H1 (cell line): Measurements from ENCODE around the gene WDFY4. TPM values are rescaled to one million over a fixed set of nuclear protein-coding genes. Genes with fewer than 3 reads are reported as not detected.

Source experiments
- CTCF ChIA-PET: fragments of 300-600 bp; sonication (Branson Sonifier 250); formaldehyde crosslinking; loops from one replicate; lab custom pipeline; 2021; ENCODE audit not compliant: partially characterized antibody; lab: Charles Lee
- POLR2A ChIA-PET: fragments of 300-600 bp; sonication (Branson Sonifier 250); formaldehyde crosslinking; loops from one replicate; lab custom pipeline; 2021; ENCODE audit warnings: inconsistent platforms; ENCODE audit not compliant: partially characterized antibody; lab: Charles Lee
- DNase-seq, 2 experiments: peaks; one replicate each; pipeline versions ENCODE4 v3.0.0 to v3.0.0-alpha.2; 2010 to 2022; ENCODE audit warnings: low spot score in 2 of 2, low read depth in 1 of 2, mixed read lengths in 1 of 2
- FAIRE-seq: peaks from 2 replicates; lab custom pipeline; 2011; peaks lifted over from hg19 to GRCh38; lab: Jason Lieb, UNC
- H2AFZ ChIP-seq: 2 replicates; pipeline ENCODE4 v1.8.1; 2012; ENCODE audit warnings: low read length, inconsistent platforms
- H2AK5ac ChIP-seq: 2 replicates; pipeline ENCODE4 v1.6.1; 2013; ENCODE audit warnings: low read depth, low read length
- H2BK120ac ChIP-seq: replicated peaks from 2 replicates; pipeline ENCODE3; 2013; ENCODE audit warnings: low read depth, low read length, inconsistent platforms
- H2BK12ac ChIP-seq: 2 replicates; pipeline ENCODE4 v1.6.1; 2013; ENCODE audit warnings: low read depth, low read length
- H2BK15ac ChIP-seq: 2 replicates; pipeline ENCODE4 v1.6.1; 2013; ENCODE audit warnings: low read length
- H2BK20ac ChIP-seq: 2 replicates; pipeline ENCODE4 v1.6.1; 2013; ENCODE audit warnings: low read length
- H2BK5ac ChIP-seq: 2 replicates; pipeline ENCODE4 v1.6.1; 2013; ENCODE audit warnings: low read depth, low read length
- H3K14ac ChIP-seq: 2 replicates; pipeline ENCODE4 v1.6.1; 2013; ENCODE audit warnings: inconsistent platforms; ENCODE audit not compliant: insufficient read length
- H3K18ac ChIP-seq: 2 replicates; pipeline ENCODE4 v1.6.1; 2013; ENCODE audit warnings: low read length; ENCODE audit errors: extremely low read depth
- H3K23ac ChIP-seq: 2 replicates; pipeline ENCODE4 v1.6.1; 2013; ENCODE audit warnings: inconsistent platforms; ENCODE audit not compliant: insufficient read length
- H3K23me2 ChIP-seq: 2 replicates; pipeline ENCODE4 v1.6.1; 2013; ENCODE audit warnings: low read depth, low read length
- H3K27ac ChIP-seq: 2 replicates; pipeline ENCODE4 v1.6.1; 2011; ENCODE audit warnings: low read depth, low read length, inconsistent platforms
- H3K27me3 ChIP-seq, 4 experiments: replicated peaks in 1 of 4; 1 replicate in 1 of 4; 2 replicates in 3 of 4; pipeline versions ENCODE4 v1.6.1 to v1.8.1; 2011 to 2013; ENCODE audit warnings: low read length in 3 of 4, mild to moderate bottlenecking in 3 of 4, inconsistent platforms in 2 of 4, mixed read lengths in 2 of 4, moderate library complexity in 1 of 4; ENCODE audit not compliant: control insufficient read depth in 3 of 4, insufficient read depth in 3 of 4; ENCODE audit errors: extremely low read depth in 1 of 4
- H3K36me3 ChIP-seq, 4 experiments: 2 replicates each; pipeline versions ENCODE4 v1.6.1 to v1.8.1; 2011 to 2013; ENCODE audit warnings: mild to moderate bottlenecking in 4 of 4, low read length in 3 of 4, moderate library complexity in 2 of 4, control low read depth in 1 of 4, inconsistent platforms in 1 of 4; ENCODE audit not compliant: insufficient read depth in 4 of 4, control insufficient read depth in 2 of 4
- H3K4ac ChIP-seq: replicated peaks from 2 replicates; pipeline ENCODE3; 2013; ENCODE audit warnings: low read length, low read depth, mixed read lengths, inconsistent platforms; ENCODE audit not compliant: insufficient read length
- H3K4me1 ChIP-seq, 4 experiments: replicated peaks in 1 of 4; 1 replicate in 1 of 4; 2 replicates in 3 of 4; pipeline versions ENCODE4 v1.6.1 to v1.8.1; 2011 to 2013; ENCODE audit warnings: low read length in 3 of 4, inconsistent platforms in 2 of 4, mixed read lengths in 1 of 4; ENCODE audit not compliant: insufficient read depth in 4 of 4, control insufficient read depth in 3 of 4
- H3K4me2 ChIP-seq, 2 experiments: 2 replicates each; pipeline versions ENCODE4 v1.6.1 to v1.8.1; 2011 to 2013; ENCODE audit warnings: low read depth in 2 of 2, low read length in 2 of 2, control low read depth in 1 of 2, inconsistent platforms in 1 of 2, mild to moderate bottlenecking in 1 of 2; ENCODE audit not compliant: insufficient read depth in 1 of 2
- H3K4me3 ChIP-seq, 4 experiments: fragments of 200-600, 300-600 bp in 1 of 4; sonication (generic), shearing (Covaris generic), sonication (Bioruptor Twin) in 1 of 4; 2 replicates each; pipeline versions ENCODE4 v1.5.1 to v1.8.1; 2011 to 2016; ENCODE audit warnings: low read length in 4 of 4, low read depth in 3 of 4, control low read depth in 2 of 4, inconsistent platforms in 2 of 4, mild to moderate bottlenecking in 2 of 4, mixed read lengths in 1 of 4, moderate library complexity in 1 of 4; ENCODE audit not compliant: insufficient read depth in 2 of 4; ENCODE audit errors: extremely low read depth in 1 of 4
- H3K56ac ChIP-seq: replicated peaks from 2 replicates; pipeline ENCODE3; 2013; ENCODE audit warnings: low read depth, mild to moderate bottlenecking, mixed read lengths, low read length, inconsistent platforms; ENCODE audit not compliant: insufficient read length
- H3K79me1 ChIP-seq: 2 replicates; pipeline ENCODE4 v1.6.1; 2013; ENCODE audit warnings: low read depth, low read length, control low read depth
- H3K79me2 ChIP-seq, 2 experiments: 2 replicates each; pipeline versions ENCODE4 v1.6.1 to v1.8.1; 2012 to 2013; ENCODE audit warnings: low read length in 2 of 2, mild to moderate bottlenecking in 2 of 2, inconsistent platforms in 1 of 2; ENCODE audit not compliant: insufficient read depth in 2 of 2, control insufficient read depth in 1 of 2
- H3K9ac ChIP-seq, 4 experiments: replicated peaks in 1 of 4; 1 replicate in 1 of 4; 2 replicates in 3 of 4; pipeline versions ENCODE4 v1.6.1 to v1.8.1; 2011 to 2013; ENCODE audit warnings: low read depth in 3 of 4, low read length in 3 of 4, control low read depth in 2 of 4, mild to moderate bottlenecking in 2 of 4, moderate library complexity in 2 of 4, inconsistent platforms in 1 of 4; ENCODE audit errors: extremely low read depth in 1 of 4
- H3K9me3 ChIP-seq, 2 experiments: 2 replicates each; pipeline versions ENCODE4 v1.6.1 to v1.8.1; 2012 to 2013; ENCODE audit warnings: mild to moderate bottlenecking in 2 of 2, moderate library complexity in 2 of 2, control low read depth in 1 of 2, inconsistent platforms in 1 of 2, low read depth in 1 of 2, low read length in 1 of 2, mixed read lengths in 1 of 2; ENCODE audit not compliant: insufficient read depth in 2 of 2
- H4K20me1 ChIP-seq, 2 experiments: replicated peaks in 1 of 2; 2 replicates each; pipeline versions ENCODE3 to v1.8.1; 2011 to 2013; ENCODE audit warnings: inconsistent platforms in 2 of 2, low read length in 2 of 2, mild to moderate bottlenecking in 1 of 2; ENCODE audit not compliant: insufficient read depth in 2 of 2, control insufficient read depth in 1 of 2
- H4K5ac ChIP-seq: 2 replicates; pipeline ENCODE4 v1.6.1; 2013; ENCODE audit warnings: low read length, low read depth, mixed read lengths, inconsistent platforms; ENCODE audit not compliant: insufficient read length
- H4K8ac ChIP-seq: 2 replicates; pipeline ENCODE4 v1.8.0; 2013; ENCODE audit warnings: mild to moderate bottlenecking, moderate library complexity, low read length, inconsistent platforms; ENCODE audit not compliant: insufficient read depth; ENCODE audit errors: extremely low read depth
- H4K91ac ChIP-seq: replicated peaks from 2 replicates; pipeline ENCODE3; 2013; ENCODE audit warnings: low read length, mixed read lengths, inconsistent platforms; ENCODE audit not compliant: insufficient read length
- GABPA ChIP-seq: IDR thresholded peaks from 2 replicates; pipeline ENCODE4 v1.6.1; 2011; ENCODE audit warnings: mild to moderate bottlenecking, low read length, moderate library complexity, borderline replicate concordance; ENCODE audit not compliant: insufficient read depth
- GTF2F1 ChIP-seq: IDR thresholded peaks from 2 replicates; pipeline ENCODE4 v1.6.1; 2012; ENCODE audit warnings: low read depth, low read length, improper control_type of control experiment, borderline replicate concordance
- JUN ChIP-seq: IDR thresholded peaks from 2 replicates; pipeline ENCODE4 v1.6.1; 2011; ENCODE audit warnings: low read depth, mild to moderate bottlenecking, improper control_type of control experiment, low read length
- KDM1A ChIP-seq: fragments of 200-600, 300-600 bp; sonication (generic); IDR thresholded peaks from 2 replicates; pipeline ENCODE4 v1.7.1; 2016; ENCODE audit warnings: mild to moderate bottlenecking, low read length, borderline replicate concordance
- KDM5A ChIP-seq: fragments of 200-600 bp; IDR thresholded peaks from 2 replicates; pipeline ENCODE4 v1.7.1; 2012; ENCODE audit warnings: mild to moderate bottlenecking, low read length, inconsistent platforms, mixed read lengths
- RAD21 ChIP-seq, 2 experiments: IDR thresholded peaks in 1 of 2; conservative IDR thresholded peaks in 1 of 2; 2 replicates each; pipeline ENCODE4 v1.6.1; 2011; ENCODE audit warnings: low read depth in 2 of 2, low read length in 2 of 2, improper control_type of control experiment in 1 of 2, inconsistent platforms in 1 of 2, mild to moderate bottlenecking in 1 of 2, moderate library complexity in 1 of 2
- SAP30 ChIP-seq: fragments of 300-600 bp; sonication (generic); IDR thresholded peaks from 2 replicates; pipeline ENCODE4 v1.7.1; 2012; ENCODE audit warnings: low read length, moderate library complexity, mild to moderate bottlenecking, inconsistent platforms; ENCODE audit not compliant: insufficient read depth, insufficient replicate concordance
- WGBS, 2 experiments: shearing (Covaris generic) in 1 of 2; methylation state at CpG; one replicate each; pipeline versions ENCODE4 v1.1.6 to v1.1.7; 2013 to 2015; ENCODE audit warnings: low lambda C conversion rate in 2 of 2, mixed read lengths in 2 of 2, inconsistent platforms in 1 of 2, low coverage in 1 of 2, missing lambda C conversion rate in 1 of 2; ENCODE audit not compliant: insufficient replicate concordance in 2 of 2, insufficient coverage in 1 of 2, insufficient read length in 1 of 2; ENCODE audit errors: extremely low coverage in 1 of 2, missing lambda C conversion rate in 1 of 2; 5-methylcytosine and 5-hydroxymethylcytosine counted together
- polyA plus RNA-seq, 7 experiments: library from polyadenylated mRNA; depleted of rRNA in 3 of 7; stranded (reverse) in 5 of 7; unstranded in 2 of 7; fragments of >200 nt in 5 of 7; fragments of 200-250 nt in 2 of 7; gene quantifications; 1 replicate in 5 of 7; 2 replicates in 1 of 7; 4 replicates in 1 of 7; pipeline versions ENCODE4 v1.2.1 to v1.2.3, GENCODE V29; 2011 to 2013; ENCODE audit warnings: missing spikeins in 2 of 7, mixed read lengths in 2 of 7
- total RNA-seq: library from RNA; stranded (reverse); fragmentation: NEBNext Ultra II Directional; extraction: Animal tissue kit (Norgen Biotek cat#: 25700); gene quantifications from 2 replicates; pipeline ENCODE4 v1.2.1, GENCODE V29; 2021

The WDFY4 gene
- total and polyA plus RNA-seq, 2 of the 8 experiments (the other 6 are each of a cell fraction or from before 2014, with no cell fraction given) = not detected

DNA sequence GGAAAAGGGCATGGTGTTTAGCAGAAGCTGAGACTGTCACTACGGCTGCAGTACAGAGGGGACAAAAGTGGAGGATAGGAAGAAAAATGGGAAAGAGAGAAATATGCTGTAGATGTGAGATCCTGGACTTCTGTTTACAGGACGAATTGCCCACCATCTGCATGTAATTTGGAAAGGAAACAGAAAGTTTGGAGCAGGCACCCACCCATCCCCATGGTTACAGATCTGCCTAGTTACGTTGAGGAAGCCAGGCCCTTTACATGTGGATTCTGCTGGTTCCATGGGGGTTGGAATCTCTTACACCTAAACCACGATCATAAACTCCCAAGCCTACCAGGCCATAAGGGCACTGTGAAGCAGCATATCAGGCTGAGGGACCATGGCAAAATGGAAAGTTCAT lies 84.3 kb downstream of the WDFY4 start:
- Histone ChIP-seq H3K23me2 (no peaks in the 10 kb centered on the region), H4K20me1 (no peaks in the 10 kb centered on the region), H3K18ac (no peak overlapping the region), H3K79me1 (no peaks in the 10 kb centered on the region), H3K27ac (no peak overlapping the region), H3K4me1 (no peaks in the 10 kb centered on the region; a peak in 2 of 7 replicates), H2BK20ac (no peak overlapping the region), H2BK5ac (no peak overlapping the region), H3K27me3 (no peaks in the 10 kb centered on the region), H3K36me3 (no peaks in the 10 kb centered on the region), H4K8ac (no peak overlapping the region), H2BK12ac (no peak overlapping the region), H3K4me3 (no peak overlapping the region), H4K91ac (no peak overlapping the region), H2AK5ac (no peak overlapping the region), H3K79me2 (no peaks in the 10 kb centered on the region), H3K9me3 (no peaks in the 10 kb centered on the region), H2BK120ac (no peak overlapping the region), H2BK15ac (no peak overlapping the region), H3K23ac (no peak overlapping the region), H2AFZ (no peak overlapping the region), H4K5ac (no peak overlapping the region), H3K9ac (no peak overlapping the region), H3K4me2 (no peak overlapping the region), H3K56ac (no peak overlapping the region), H3K4ac (no peak overlapping the region), H3K14ac (no peak overlapping the region)
- 84% methylated on average over 4 of the region's 4 CpGs; no CpG with 5 or more reads in 1 of the 2 experiments for WGBS, 2 experiments
- no peak for TF ChIP-seq SAP30
- TF ChIP-seq GABPA = no peak
- TF ChIP-seq JUN = no peak
- TF ChIP-seq KDM5A = no peak
- no peak for TF ChIP-seq RAD21 (IDR thresholded peaks at IDR 0.05 in 1 of 2, conservative IDR thresholded peaks at IDR 0.05 in 1 of 2; ENCODE audit: low read depth in 2 of 2, low read length in 2 of 2)
- TF ChIP-seq KDM1A = no peak
- TF ChIP-seq GTF2F1 = no peak
- ChIA-PET POLR2A (no interaction called here), CTCF (interaction anchor here (1.2 to 1.4 kb wide), 4 partner anchors 9 to 113 kb away, joined by 3 to 4 read pairs (median 3); no protein-coding TSS in a partner anchor)
- DNase-seq (no peak), FAIRE-seq (no peak)
